HFF-Myc (cell line): ENCODE measurements around the gene INO80E.

Experiments used
- DNase-seq: peaks from one replicate; pipeline ENCODE4 v3.0.0-alpha.2; 2011; ENCODE audit warnings: low read depth; ENCODE audit errors: extremely low read depth
- H3K4me3 ChIP-seq: replicated peaks from 2 replicates; pipeline ENCODE4 v1.5.1; 2011; ENCODE audit warnings: low read depth, mild to moderate bottlenecking, control low read depth, low read length
- TF ChIP-seq, protein P1 (sequence below): IDR thresholded peaks from 2 replicates; pipeline ENCODE4 v1.5.1; 2012; ENCODE audit warnings: mild to moderate bottlenecking, low read depth, low read length, control low read depth; ENCODE audit errors: missing control alignments

INO80E gene

DNA sequence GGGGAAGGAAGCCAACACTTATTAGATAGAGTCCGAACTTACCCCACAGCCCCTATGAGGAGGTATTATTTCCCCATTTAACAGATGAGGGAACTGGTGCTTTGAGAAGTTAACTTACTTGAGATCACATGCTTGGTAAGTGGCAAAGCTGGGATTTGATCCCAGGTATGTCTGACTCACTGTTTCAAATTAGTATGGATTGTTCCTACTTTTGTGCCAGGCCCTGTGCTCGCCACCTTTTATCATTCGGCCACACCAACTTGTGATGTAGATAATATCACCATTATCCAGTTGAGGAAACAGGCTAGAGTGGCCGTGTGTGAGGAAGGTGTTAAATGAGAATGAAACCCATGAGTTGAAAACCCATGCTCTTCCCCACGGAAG, 11.3 kb upstream of the INO80E start:
- TF ChIP-seq, protein P1, sequence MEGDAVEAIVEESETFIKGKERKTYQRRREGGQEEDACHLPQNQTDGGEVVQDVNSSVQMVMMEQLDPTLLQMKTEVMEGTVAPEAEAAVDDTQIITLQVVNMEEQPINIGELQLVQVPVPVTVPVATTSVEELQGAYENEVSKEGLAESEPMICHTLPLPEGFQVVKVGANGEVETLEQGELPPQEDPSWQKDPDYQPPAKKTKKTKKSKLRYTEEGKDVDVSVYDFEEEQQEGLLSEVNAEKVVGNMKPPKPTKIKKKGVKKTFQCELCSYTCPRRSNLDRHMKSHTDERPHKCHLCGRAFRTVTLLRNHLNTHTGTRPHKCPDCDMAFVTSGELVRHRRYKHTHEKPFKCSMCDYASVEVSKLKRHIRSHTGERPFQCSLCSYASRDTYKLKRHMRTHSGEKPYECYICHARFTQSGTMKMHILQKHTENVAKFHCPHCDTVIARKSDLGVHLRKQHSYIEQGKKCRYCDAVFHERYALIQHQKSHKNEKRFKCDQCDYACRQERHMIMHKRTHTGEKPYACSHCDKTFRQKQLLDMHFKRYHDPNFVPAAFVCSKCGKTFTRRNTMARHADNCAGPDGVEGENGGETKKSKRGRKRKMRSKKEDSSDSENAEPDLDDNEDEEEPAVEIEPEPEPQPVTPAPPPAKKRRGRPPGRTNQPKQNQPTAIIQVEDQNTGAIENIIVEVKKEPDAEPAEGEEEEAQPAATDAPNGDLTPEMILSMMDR, result no peak
- no peak overlapping the region for H3K4me3 ChIP-seq
- DNase-seq, result no peak

- H3K4me3 ChIP-seq, result no peak overlapping the region
- DNase-seq, result no peak
- TF ChIP-seq, protein P1, result no peak
These were observed 10.7 kb upstream of the INO80E start for GRCh38 chr16:29985271-29985811.

DNA sequence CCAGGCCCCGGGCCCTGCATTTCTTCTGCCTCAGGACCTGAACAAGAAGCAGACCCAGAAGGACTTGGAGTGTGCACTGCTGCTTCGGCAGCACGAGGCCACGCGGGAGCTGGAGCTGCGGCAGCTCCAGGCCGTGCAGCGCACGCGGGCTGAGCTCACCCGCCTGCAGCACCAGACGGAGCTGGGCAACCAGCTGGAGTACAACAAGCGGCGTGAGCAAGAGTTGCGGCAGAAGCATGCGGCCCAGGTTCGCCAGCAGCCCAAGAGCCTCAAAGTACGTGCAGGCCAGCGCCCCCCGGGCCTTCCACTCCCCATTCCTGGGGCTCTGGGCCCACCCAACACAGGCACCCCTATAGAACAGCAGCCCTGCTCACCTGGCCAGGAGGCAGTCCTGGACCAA, 9.8 kb upstream of the INO80E start:
- DNase-seq, result no peak
- no peak overlapping the region for H3K4me3 ChIP-seq
- TF ChIP-seq, protein P1, result no peak

- no peak overlapping the region for H3K4me3 ChIP-seq
- no peak for DNase-seq
- TF ChIP-seq, protein P1, result no peak
These were observed 9.1 kb upstream of the INO80E start for GRCh38 chr16:29986931-29987330.

DNA sequence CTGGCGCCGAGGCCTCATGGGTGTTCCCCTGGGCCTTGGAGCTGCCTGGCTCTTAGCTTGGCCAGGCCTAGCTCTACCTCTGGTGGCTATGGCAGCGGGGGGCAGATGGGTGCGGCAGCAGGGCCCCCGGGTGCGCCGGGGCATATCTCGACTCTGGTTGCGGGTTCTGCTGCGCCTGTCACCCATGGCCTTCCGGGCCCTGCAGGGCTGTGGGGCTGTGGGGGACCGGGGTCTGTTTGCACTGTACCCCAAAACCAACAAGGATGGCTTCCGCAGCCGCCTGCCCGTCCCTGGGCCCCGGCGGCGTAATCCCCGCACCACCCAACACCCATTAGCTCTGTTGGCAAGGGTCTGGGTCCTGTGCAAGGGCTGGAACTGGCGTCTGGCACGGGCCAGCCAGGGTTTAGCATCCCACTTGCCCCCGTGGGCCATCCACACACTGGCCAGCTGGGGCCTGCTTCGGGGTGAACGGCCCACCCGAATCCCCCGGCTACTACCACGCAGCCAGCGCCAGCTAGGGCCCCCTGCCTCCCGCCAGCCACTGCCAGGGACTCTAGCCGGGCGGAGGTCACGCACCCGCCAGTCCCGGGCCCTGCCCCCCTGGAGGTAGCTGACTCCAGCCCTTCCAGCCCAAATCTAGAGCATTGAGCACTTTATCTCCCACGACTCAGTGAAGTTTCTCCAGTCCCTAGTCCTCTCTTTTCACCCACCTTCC, 8.5 kb upstream of the INO80E start:
- TF ChIP-seq, protein P1, result no peak
- no peak for DNase-seq
- no peak overlapping the region for H3K4me3 ChIP-seq

DNA sequence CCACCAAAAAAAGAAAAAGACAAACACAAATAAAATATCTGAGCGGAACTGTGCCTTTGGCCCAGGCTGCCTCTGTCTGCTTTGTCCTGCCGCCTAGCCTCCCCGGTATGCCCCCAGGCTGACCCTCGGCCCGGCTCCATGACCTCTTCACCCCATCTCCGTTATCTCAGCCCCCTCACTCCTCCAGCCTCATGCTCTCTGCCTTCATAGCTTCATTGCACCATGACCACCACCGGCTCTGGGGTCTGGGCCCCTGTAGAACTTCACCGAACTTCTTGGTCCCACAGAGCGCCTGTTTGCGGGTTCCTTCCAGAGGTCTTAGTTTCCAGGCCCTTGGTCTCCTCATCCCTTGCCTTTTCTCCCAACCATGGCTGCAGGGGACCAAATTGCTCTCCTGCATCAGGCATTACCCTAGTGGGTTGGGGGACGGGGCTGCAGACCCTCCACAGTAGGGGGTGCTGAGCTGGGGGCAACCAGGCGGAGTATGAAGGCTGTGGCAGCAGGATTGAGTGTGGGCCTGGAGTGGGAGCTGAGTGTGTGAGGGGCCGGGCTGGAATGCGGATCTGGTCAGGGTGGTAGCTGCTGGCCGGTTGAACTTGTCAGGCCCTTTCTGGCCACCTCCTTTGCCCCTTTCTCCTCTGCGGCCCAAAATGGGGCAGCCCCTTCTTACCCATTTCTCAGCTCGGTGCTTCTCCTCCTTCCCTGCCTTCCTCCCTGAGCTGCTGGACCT, 7.5 kb upstream of the INO80E start:
- no peak overlapping the region for H3K4me3 ChIP-seq
- TF ChIP-seq, protein P1, result no peak
- no peak for DNase-seq
